Peyer's patch (tissue), 4 donors: ENCODE results near the gene DOCK11. TPM values are rescaled to one million over a fixed set of nuclear protein-coding genes. Genes with fewer than 3 reads are reported as not detected.
A peak's percentile ranks its signal among the peaks of the same experiment; 100 is the strongest.

ENCODE experiments used
- DNase-seq, 3 donors: peaks; one replicate each; pipeline ENCODE4 v3.0.0-alpha.2; 2017 to 2019
- H3K27ac ChIP-seq, 4 donors: fragments of 200-600 bp; sonication (generic); one replicate each; pipeline ENCODE4 v1.5.1; 2016 to 2019
- H3K27me3 ChIP-seq, 2 donors: fragments of 200-600 bp; sonication (generic); one replicate each; pipeline ENCODE4 v1.5.1; 2019
- H3K36me3 ChIP-seq, 3 donors: fragments of 200-600 bp; sonication (generic); one replicate each; pipeline ENCODE4 v1.5.1; 2016 to 2019
- H3K4me1 ChIP-seq, 4 donors: fragments of 200-600 bp; sonication (generic); one replicate each; pipeline ENCODE4 v1.5.1; 2016 to 2019
- H3K4me3 ChIP-seq, 4 donors: fragments of 200-600 bp; sonication (generic); 1 replicate in 3 of 4; 2 replicates in 1 of 4; pipeline ENCODE4 v1.5.1; 2016 to 2019; ENCODE audit warnings: mild to moderate bottlenecking in 1 of 4
- H3K9me3 ChIP-seq, 4 donors: fragments of 200-600 bp; sonication (generic); one replicate each; pipeline ENCODE4 v1.5.1; 2016 to 2019; ENCODE audit warnings: mild to moderate bottlenecking in 1 of 4
- CTCF ChIP-seq, 6 experiments: fragments of 450-650 bp in 4 of 6; fragments of 200-600 bp in 2 of 6; sonication (generic) in 1 of 6; IDR thresholded peaks; one replicate each; pipeline ENCODE4 v1.5.1; 2017 to 2019; ENCODE audit warnings: antibody characterized with exemption in 6 of 6, mild to moderate bottlenecking in 3 of 6, moderate library complexity in 1 of 6
- POLR2A ChIP-seq, 2 donors: fragments of 450-650 bp; IDR thresholded peaks; one replicate each; pipeline ENCODE4 v1.5.1; 2017; ENCODE audit warnings: antibody characterized with exemption in 2 of 2, mild to moderate bottlenecking in 2 of 2, moderate library complexity in 2 of 2
- total RNA-seq, 4 donors: library from RNA; depleted of rRNA; stranded (reverse); fragments of >200 nt; gene quantifications; one replicate each; pipeline ENCODE4 v1.1.0, GENCODE V29; 2016

Gene DOCK11
- total RNA-seq, 4 donors from 2014 or later: 5.6 to 34.7 (median 10.4) TPM

GRCh38 chrX:118508635-118509034 lies 13.0 kb downstream of the DOCK11 start:
- TF ChIP-seq POLR2A (IDR thresholded peaks at IDR 0.05) (no peak), CTCF (IDR thresholded peaks at IDR 0.05) (no peak)
- Histone ChIP-seq H3K4me1 (no peaks in the 10 kb centered on the region), H3K27ac (no peak overlapping the region), H3K4me3 (no peak overlapping the region), H3K36me3 (no peaks in the 10 kb centered on the region), H3K9me3 (no peaks in the 10 kb centered on the region), H3K27me3 (no peaks in the 10 kb centered on the region)
- no peak for DNase-seq

- no peaks in the 10 kb centered on the region for H3K4me1 ChIP-seq
- no peaks in the 10 kb centered on the region for H3K9me3 ChIP-seq
- H3K36me3 ChIP-seq: no peaks in the 10 kb centered on the region
- H3K27me3 ChIP-seq: no peaks in the 10 kb centered on the region
- TF ChIP-seq CTCF (IDR thresholded peaks at IDR 0.05) (no peak), POLR2A (IDR thresholded peaks at IDR 0.05) (no peak)
- H3K4me3 ChIP-seq: no peak overlapping the region
- no peak overlapping the region for H3K27ac ChIP-seq
- peak in 1 of 3 donors; percentile 51 for DNase-seq
Measured at GRCh38 chrX:118510111-118510510, 14.5 kb downstream of the DOCK11 start.

GRCh38 chrX:118513120-118513898 lies 17.7 kb downstream of the DOCK11 start:
- Histone ChIP-seq H3K4me1 (no peaks in the 10 kb centered on the region), H3K27me3 (no peaks in the 10 kb centered on the region), H3K9me3 (no peaks in the 10 kb centered on the region), H3K36me3 (no peaks in the 10 kb centered on the region), H3K4me3 (no peak overlapping the region), H3K27ac (peak overlapping the region in 1 of 4 donors; percentile 31)
- DNase-seq: no peak
- TF ChIP-seq POLR2A (IDR thresholded peaks at IDR 0.05): no peak
- no peak for TF ChIP-seq CTCF (IDR thresholded peaks at IDR 0.05)

- H3K36me3 ChIP-seq: no peaks in the 10 kb centered on the region
- no peak overlapping the region for H3K4me3 ChIP-seq
- no peak for TF ChIP-seq CTCF (IDR thresholded peaks at IDR 0.05)
- no peak for TF ChIP-seq POLR2A (IDR thresholded peaks at IDR 0.05)
- H3K4me1 ChIP-seq: no peaks in the 10 kb centered on the region
- H3K27ac ChIP-seq: no peak overlapping the region
- DNase-seq: no peak
- no peaks in the 10 kb centered on the region for H3K9me3 ChIP-seq
- H3K27me3 ChIP-seq: no peaks in the 10 kb centered on the region
Measured at GRCh38 chrX:118519411-118520215, 24.0 kb downstream of the DOCK11 start.

- TF ChIP-seq CTCF (IDR thresholded peaks at IDR 0.05): no peak
- TF ChIP-seq POLR2A (IDR thresholded peaks at IDR 0.05): no peak
- no peak for DNase-seq
- H3K36me3 ChIP-seq: no peaks in the 10 kb centered on the region
- no peak overlapping the region for H3K4me3 ChIP-seq
- no peaks in the 10 kb centered on the region for H3K9me3 ChIP-seq
- H3K27ac ChIP-seq: peak overlapping the region in 1 of 4 donors; percentile 22
- no peaks in the 10 kb centered on the region for H3K27me3 ChIP-seq
- no peaks in the 10 kb centered on the region for H3K4me1 ChIP-seq
Measured at GRCh38 chrX:118520216-118521206, 24.9 kb downstream of the DOCK11 start.
